ENCODE measurements around the gene ITGAD.

The ITGAD gene

DNA sequence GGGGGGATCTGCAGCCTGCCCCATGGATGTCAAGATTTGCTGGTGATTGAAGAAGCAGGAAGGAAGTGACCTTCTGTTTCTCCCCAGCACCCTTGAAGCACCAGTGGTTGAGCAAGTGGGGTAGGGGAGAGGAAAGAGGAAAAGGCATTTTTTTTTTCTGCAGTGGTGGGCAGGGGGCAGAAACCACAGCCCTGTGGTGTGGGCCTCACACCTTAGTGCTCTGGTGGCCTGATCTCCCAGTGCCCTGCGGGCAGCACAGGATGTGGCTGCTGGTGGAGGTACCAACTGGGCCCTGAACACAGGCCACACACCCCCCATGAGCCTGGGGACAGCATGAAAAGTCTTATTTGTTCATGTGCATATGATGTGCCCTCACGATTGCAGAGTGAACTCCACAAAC, 7.1 kb downstream of the ITGAD start:
- Histone ChIP-seq H3K27ac (ENCODE audit: low read depth, low read length) (no peak overlapping the region), H3K9me2 (replicated peaks; ENCODE audit: control insufficient read depth, low read length) (no peaks in the 10 kb centered on the region), H3K4me1 (ENCODE audit: control insufficient read depth, low read length) (no peaks in the 10 kb centered on the region), H3K4me3 (ENCODE audit: low read length) (no peak overlapping the region), H3F3A (ENCODE audit: control insufficient read depth, insufficient read depth) (no peaks in the 10 kb centered on the region), H3K27me3 (ENCODE audit: control insufficient read depth, low read length) (no peaks in the 10 kb centered on the region), H4K20me1 (ENCODE audit: control insufficient read depth, insufficient read depth, low read depth, low read length) (no peaks in the 10 kb centered on the region), H3K4me2 (ENCODE audit: low read length) (no peak overlapping the region), H3K36me3 (ENCODE audit: control insufficient read depth, low read length) (no peaks in the 10 kb centered on the region), H3K9me3 (ENCODE audit: control insufficient read depth, insufficient read depth, low read length) (no peaks in the 10 kb centered on the region), H3K79me2 (ENCODE audit: control insufficient read depth, low read length) (no peaks in the 10 kb centered on the region)
- TF ChIP-seq EZH2phosphoT487 (IDR thresholded peaks at IDR 0.05; ENCODE audit: borderline replicate concordance, low read length), result no peak
- TF ChIP-seq, protein P1, sequence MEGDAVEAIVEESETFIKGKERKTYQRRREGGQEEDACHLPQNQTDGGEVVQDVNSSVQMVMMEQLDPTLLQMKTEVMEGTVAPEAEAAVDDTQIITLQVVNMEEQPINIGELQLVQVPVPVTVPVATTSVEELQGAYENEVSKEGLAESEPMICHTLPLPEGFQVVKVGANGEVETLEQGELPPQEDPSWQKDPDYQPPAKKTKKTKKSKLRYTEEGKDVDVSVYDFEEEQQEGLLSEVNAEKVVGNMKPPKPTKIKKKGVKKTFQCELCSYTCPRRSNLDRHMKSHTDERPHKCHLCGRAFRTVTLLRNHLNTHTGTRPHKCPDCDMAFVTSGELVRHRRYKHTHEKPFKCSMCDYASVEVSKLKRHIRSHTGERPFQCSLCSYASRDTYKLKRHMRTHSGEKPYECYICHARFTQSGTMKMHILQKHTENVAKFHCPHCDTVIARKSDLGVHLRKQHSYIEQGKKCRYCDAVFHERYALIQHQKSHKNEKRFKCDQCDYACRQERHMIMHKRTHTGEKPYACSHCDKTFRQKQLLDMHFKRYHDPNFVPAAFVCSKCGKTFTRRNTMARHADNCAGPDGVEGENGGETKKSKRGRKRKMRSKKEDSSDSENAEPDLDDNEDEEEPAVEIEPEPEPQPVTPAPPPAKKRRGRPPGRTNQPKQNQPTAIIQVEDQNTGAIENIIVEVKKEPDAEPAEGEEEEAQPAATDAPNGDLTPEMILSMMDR (IDR thresholded peaks at IDR 0.05; ENCODE audit: low read depth, low read length, poor library complexity, severe bottlenecking), result no peak

DNA sequence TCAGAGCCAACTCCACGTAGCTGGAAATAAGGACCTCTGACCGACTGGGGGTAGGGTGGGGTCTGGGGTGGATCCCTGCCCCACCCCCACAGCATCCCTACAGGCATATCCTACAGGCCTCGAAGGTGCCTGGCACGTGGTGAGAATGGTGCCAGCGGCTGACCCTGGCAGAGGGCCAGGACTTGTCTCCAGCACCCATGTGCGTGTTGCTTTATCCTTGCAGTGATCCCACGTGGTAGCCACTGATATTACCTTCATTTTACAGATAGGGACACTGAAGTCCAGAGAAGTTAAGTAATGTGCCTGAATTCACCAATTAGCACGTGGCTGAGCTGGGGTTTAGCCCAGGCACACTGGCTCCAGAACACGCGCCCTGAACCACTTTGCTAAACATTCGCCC, 8.3 kb downstream of the ITGAD start:
- Histone ChIP-seq H3K4me2 (ENCODE audit: low read length) (no peak overlapping the region), H4K20me1 (ENCODE audit: control insufficient read depth, insufficient read depth, low read depth, low read length) (no peaks in the 10 kb centered on the region), H3K27me3 (ENCODE audit: control insufficient read depth, low read length) (no peaks in the 10 kb centered on the region), H3K9me3 (ENCODE audit: control insufficient read depth, insufficient read depth, low read length) (no peaks in the 10 kb centered on the region), H3K4me1 (ENCODE audit: control insufficient read depth, low read length) (no peaks in the 10 kb centered on the region), H3F3A (ENCODE audit: control insufficient read depth, insufficient read depth) (no peaks in the 10 kb centered on the region), H3K27ac (ENCODE audit: low read depth, low read length) (no peak overlapping the region), H3K9me2 (replicated peaks; ENCODE audit: control insufficient read depth, low read length) (no peaks in the 10 kb centered on the region), H3K79me2 (ENCODE audit: control insufficient read depth, low read length) (no peaks in the 10 kb centered on the region), H3K36me3 (ENCODE audit: control insufficient read depth, low read length) (no peaks in the 10 kb centered on the region), H3K4me3 (ENCODE audit: low read length) (no peak overlapping the region)
- TF ChIP-seq, protein P1 (IDR thresholded peaks at IDR 0.05; ENCODE audit: low read depth, low read length, poor library complexity, severe bottlenecking), result no peak
- no peak for TF ChIP-seq EZH2phosphoT487 (IDR thresholded peaks at IDR 0.05; ENCODE audit: borderline replicate concordance, low read length)

DNA sequence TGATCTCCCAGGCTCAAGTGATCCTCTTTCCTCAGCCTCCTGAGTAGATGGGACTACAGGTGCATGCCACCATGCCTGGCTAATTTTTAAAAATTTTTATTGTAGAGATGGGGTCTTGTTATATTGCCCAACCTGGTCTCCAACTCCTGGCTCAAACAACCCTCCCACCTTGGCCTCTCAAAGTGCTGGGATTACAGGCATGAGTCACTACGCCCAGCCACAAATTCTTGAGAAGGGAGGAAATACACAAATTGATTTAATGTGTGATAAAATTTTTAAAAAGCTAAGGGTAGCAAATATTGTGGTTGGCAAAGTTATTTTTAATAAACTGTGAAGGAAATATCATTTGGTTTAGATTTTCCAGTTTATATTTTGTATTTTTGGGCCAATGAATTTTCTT, 9.6 kb downstream of the ITGAD start:
- Histone ChIP-seq H3K27ac (ENCODE audit: low read depth, low read length) (no peak overlapping the region), H3K4me1 (ENCODE audit: control insufficient read depth, low read length) (no peaks in the 10 kb centered on the region), H4K20me1 (ENCODE audit: control insufficient read depth, insufficient read depth, low read depth, low read length) (no peaks in the 10 kb centered on the region), H3K27me3 (ENCODE audit: control insufficient read depth, low read length) (no peaks in the 10 kb centered on the region), H3K9me2 (replicated peaks; ENCODE audit: control insufficient read depth, low read length) (no peaks in the 10 kb centered on the region), H3K4me3 (ENCODE audit: low read length) (no peak overlapping the region), H3K4me2 (ENCODE audit: low read length) (no peak overlapping the region), H3K79me2 (ENCODE audit: control insufficient read depth, low read length) (no peaks in the 10 kb centered on the region), H3K36me3 (ENCODE audit: control insufficient read depth, low read length) (no peaks in the 10 kb centered on the region), H3K9me3 (ENCODE audit: control insufficient read depth, insufficient read depth, low read length) (no peaks in the 10 kb centered on the region), H3F3A (ENCODE audit: control insufficient read depth, insufficient read depth) (no peaks in the 10 kb centered on the region)
- no peak for TF ChIP-seq EZH2phosphoT487 (IDR thresholded peaks at IDR 0.05; ENCODE audit: borderline replicate concordance, low read length)
- TF ChIP-seq, protein P1 (IDR thresholded peaks at IDR 0.05; ENCODE audit: low read depth, low read length, poor library complexity, severe bottlenecking), result no peak
